Hematopoietic multipotent progenitor cell (in vitro differentiated cells): ENCODE measurements around the gene AGT. TPM values are rescaled to one million over a fixed set of nuclear protein-coding genes. Genes with fewer than 3 reads are reported as not detected.
"Not testable (repeated sequence)": the region's sequence is repeated elsewhere in the genome, so short reads cannot be mapped to it uniquely, and the experiment has no call there.

Experiments
- DNase-seq, 3 donors: peaks; one replicate each; pipeline ENCODE4 v3.0.0-alpha.2; 2011 to 2015; ENCODE audit warnings: low read depth in 2 of 3, low spot score in 2 of 3
- total RNA-seq: library from RNA; depleted of rRNA; stranded (reverse); fragments of >200 nt; gene quantifications from one replicate; pipeline ENCODE4 v1.2.3, GENCODE V29; 2012

AGT gene
- total RNA-seq, 1 donor, result not detected

DNA sequence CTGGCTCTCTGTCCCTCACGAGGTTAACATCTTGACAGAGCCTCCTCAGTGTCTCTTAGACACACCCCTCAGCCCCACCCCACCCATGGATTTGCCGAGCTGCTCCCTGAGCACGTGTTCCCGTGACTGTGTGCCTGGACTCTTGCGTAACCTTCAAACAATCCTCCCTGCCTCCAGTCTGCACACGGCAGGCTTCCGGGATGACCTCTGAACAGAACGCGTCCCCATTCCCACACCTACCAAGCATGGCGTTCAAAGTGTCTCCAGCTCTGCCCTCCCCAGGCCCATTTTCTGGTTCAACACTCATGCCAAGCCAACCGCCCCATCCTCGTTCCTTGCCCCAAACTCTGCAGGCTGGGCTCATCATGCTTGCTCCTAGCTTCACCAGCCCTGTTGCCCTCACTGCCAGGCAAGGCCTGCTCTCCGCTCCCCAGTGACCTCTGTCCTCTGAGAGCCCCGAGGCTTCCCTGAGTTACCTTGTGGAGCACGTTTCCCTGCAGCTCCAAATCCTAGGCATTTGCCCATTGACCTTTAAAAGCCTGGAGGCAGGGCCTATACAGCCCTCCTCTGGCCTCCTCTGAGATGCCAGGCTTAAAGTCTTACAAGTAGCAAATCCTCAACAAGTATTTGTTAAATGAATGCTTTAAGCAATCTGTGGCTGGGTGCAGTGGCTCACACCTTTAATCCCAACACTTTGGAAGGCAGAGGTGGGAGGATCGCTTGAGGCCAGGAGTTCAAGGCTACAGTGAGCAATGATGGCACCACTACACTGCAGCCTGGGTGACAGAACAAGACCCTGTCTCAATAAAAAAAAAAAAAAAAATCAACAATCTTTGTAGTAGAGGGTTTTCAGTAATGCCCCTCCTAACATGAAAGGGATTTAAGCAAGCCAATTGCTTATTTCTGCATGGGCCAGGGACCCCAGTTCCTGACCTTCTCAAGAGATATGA, 5.0 kb downstream of the AGT start:
- DNase-seq, result no peak

DNA sequence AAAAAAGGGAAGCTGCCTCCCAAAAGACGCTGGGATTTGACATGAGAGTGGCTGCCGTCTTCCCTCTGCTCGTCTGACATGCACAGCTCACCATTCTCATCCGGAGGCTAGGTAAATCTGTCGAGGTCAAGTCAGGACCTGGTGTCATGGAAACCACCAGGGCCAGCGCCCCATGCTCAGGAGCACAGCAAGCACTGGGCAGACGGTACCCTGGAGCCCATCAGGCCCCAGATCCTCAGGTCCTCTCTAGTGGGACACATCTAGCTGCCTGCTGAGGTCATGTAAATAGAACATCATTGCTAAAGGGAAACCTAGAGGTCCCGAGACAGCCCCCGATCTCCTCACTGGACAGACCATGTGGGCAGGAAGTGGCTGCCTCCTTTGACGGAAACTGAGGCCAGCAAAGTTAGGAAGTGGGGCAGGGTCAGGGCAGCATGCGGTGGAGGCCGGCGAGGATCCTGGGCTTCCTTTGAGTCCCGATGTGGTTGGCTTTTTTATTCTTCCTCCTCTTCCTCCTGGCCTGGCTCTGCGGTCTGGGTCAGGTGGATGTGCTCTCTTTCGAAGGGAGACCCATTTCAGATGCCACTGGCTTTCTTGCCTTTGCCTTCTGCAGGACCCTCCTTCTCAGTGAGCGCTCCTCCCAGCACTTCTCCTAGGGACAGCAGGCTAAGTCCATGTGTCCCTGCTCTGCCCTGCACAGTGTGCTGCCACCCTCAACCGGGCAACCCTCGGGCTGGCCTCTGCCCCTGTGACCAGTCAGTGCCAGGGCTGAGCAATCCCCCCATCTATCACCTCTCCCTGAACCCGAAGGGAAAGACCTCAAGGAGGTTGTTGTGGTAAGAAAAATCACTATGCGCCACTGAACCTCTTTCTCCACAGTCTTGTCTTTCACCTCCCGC, 5.9 kb downstream of the AGT start:
- no peak for DNase-seq

DNA sequence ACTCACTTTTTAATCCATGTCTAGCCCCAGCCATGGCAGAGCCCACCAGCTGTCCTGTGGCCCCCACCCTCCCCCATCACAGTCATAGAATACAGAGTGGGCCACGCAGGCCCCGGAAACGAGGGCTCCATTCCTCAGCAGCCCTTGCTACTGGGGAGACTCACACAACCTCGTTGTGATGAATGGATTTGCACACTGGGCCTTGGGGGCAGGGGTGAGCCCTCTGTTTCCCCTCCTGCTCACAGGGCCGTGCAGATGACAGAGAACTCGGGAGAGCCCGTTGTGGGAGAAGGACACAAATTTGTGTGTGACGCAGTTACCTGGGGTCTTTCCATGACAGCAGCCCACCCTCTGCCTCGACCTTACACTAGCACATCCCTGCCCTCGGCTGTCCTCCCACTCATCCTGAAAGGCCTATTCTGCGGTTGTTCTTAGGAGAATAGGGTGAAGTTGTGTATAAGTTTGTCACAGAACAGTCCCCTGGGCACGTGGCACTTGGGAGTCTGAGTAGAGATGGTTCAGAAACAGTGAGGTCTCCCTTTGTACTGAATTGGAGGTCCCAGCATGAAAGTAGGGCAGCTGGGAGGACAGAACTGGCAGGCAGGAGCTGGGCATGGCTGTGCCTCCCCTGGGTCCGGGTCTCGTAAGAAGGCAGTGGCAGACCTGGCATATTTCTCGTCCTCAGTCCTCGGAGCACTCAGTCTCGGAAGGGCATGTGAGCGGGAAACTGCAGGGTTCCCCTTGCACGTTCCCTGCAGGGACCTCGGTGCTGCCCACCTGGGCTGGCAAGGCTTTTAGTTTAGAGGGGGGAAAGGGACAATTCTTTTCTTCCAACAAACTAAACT, 6.8 kb downstream of the AGT start:
- DNase-seq, result no peak

DNA sequence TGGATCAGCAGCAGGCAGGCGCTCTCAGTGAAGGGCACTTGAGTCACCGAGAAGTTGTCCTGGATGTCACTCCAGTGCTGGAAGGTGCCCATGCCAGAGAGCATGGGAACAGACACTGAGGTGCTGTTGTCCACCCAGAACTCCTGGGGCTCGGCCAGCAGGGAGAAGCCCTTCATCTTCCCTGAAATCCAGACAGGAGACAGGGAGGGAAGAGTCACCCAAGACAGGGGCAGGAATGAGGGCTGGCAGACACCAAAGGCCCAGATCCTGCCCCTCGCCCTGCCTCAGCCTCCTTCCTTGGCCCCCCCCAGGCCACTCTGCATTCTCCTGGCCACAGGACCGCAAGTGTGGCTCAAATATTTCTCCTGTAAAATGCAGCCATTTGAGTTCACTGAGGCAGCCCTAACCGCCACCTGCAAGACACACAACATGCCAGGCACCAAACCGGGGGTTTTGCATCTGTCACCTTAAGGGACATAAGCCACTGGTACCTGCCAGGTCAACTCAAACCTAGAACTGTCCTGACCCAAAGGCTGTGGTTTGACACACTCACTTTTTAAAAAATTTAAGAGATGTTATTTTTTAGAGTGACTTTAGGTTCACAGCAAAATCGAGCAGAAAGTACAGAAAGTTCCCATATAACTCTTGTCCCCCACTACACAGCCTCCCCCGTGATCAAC, 7.8 kb downstream of the AGT start:
- no peak for DNase-seq

DNA sequence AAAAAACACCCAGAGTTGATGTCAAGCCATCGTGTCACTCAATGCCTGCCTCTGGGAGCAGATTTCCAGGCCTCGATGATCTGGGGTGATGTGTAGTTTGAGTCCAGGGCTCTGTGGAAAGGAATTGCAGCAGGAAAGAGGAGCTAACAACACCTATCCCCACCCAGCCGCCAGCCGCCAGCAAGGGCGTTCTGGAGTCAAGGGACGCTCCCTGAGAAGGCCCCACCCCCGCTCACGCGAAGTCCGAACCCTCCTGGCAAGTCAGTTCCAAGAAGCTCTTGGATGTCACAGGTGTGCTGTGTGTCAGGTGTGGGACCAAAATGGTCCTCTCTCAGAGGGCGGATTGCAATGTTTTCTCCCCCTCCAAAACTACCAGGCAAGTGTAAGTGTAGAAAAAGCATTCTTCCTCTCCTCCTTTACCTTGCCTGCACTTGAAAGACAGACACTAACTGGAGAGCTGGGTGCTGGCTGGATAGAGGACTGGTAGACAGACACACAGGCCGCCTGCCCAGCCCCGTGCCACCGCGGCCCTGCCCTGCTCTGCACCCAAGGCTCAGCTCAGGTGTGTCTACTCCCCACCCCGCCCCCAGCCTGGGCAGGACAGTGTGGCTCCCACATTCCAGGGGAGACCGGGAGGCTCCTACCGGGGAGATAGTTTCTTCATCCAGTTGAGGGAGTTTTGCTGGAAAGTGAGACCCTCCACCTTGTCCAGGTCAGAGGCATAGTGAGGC, 8.5 kb downstream of the AGT start:
- DNase-seq, result no peak

DNA sequence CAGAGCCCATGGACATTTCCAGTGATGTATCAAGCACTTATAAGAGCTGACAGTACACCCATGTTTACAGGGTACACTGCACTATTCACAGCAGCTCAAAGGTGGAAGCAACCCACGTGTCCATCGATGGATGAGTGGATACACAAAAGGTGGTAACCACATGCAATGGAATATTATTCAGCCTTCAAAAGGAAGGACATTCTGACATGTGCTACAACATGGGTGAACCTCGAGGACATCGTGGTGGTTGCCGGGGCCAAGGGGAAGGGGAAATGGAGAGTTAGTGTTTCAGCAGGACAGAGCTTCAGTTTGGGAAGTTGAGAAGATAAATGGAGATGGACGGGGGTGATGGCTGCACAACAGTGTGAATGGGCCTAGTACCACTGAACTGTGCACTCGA, 9.1 kb downstream of the AGT start:
- no peak for DNase-seq

DNA sequence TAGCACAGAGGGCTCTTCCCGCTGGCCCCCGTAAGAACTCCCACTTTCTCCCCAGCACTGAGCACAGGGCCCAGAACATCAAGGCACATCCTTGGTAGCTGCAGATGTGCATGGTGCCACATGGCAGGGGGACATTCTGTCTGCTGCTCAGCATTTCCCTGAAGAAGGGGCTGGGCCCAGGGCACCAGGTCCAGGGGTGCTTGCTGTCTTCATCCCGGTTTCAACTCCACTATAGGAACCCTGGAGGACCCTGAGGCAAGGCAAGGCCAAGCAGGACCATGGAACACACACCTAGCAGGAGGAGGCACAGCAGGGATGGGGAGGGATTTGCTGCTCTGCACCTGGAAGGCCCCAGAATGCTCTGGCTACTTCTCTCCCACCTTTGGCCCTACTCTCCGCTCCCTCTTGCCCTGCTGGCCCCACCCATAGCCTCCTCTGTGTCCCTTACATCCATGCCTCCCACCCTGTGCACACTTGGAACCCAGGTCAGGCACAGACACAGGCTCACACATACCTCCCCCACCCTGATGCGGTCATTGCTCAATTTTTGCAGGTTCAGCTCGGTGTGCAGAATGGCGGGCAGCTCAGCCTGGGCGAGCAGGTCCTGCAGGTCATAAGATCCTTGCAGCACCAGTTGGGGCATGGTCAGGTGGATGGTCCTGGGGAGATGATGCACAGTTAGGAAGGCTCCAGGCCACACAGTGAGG, 10.1 kb downstream of the AGT start:
- DNase-seq, result no peak

DNA sequence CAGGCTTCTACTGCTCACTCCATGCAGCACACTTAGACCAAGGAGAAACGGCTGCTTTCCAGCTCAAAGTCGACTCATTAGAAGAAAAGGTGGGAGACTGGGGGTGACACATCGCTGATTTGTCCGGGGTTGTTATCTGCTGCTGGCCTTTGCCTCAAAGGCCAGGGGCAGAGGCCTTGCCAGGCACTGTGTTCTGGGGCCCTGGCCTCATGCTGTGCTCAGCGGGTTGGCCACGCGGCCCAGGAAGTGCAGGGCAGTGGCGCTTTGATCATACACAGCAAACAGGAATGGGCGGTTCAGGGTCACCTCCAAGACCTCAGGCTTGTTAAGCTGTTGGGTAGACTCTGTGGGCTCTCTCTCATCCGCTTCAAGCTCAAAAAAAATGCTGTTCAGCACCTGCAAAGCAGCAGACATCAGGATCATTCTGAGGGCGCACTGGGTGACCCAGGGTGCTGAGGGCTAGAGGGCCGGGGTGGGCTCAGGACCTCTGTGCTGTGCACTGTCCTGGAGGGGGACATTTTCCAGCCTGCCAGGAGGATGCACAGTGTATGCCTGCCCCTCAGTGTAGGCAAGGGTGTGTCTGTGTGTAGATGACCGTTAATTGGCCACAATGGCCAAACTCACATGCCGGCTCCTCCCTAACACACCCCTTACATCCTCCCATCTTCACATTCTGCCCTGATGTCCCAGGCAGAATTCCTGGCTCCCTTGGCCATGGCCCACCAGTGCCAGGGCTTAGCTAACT, 10.8 kb downstream of the AGT start:
- DNase-seq, result no peak

DNA sequence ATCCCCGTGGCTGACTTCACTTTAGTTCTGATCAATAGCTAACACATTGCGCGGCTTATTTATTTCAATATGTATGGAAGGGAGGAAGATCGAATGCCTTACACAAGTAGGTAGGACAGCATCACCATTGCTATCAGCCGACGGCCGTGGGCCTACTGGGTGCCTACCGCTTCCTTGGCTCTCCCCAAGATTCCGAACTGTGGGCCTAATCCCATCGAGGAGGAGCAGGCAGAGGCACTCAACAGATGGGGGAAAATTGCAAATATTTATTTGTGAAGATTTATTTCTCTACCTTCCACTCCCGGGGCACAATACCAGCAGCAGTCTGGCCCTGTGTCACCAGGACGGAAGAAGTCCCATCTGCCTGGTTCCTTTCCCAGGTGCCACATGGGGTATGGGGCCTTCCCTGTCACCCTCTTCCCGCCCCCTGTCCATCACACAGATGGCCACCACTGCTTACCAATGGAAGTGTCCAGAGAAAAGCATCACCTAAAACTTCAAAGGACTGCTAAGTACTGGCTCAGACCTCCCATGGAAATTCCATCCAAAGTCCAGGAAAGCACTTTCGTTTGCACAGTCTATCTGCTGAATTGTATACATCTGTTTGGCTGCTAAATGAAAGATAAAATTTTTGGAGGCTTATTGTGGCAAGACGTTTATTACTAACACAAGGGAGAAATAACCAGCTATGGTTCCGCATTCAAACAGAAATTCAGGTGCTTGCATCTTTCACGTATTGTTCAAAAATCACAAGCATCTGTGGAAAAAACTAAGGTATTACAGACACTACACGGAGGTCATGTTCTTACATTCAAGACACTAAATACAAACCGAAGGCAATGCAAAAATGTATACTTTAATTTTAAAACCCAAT, 11.8 kb downstream of the AGT start:
- no peak for DNase-seq

DNA sequence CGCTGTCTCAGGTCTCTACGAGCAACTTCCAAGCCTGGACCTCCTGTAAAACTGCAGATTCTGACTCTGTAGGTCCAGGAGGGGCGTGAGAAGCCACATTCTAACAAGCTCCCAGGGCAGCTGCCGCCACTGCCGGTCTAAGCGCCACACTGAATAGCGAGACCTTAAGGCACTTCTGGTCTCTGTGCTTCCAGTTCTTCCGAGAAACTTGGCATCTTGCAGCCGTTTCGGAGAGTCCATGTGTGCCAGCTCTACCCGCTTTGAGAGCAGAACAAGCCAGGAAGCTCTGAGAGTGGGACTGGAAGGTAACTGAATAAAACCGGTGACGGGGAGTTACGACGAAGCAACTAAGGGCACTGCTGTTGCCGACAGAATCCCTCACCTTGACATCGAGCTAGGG, 12.5 kb downstream of the AGT start:
- no peak for DNase-seq

DNA sequence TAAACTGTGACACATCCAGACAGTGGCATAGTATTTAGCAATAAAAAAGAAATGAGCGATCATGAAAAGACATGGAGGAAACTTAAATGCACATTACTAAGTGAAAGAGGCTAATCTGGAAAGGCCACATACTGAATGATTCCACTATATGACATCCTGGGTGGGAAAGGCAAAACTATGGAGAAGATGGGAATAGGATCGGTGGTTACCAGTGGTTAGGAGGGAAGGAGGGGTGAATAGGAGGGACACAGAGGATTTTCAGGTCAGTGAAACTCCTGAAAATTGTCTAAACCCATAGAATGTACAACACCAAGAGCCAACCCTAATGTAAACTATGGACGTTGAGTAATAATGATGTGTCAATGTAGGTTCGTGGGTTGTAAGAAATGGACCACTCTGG, 13.8 kb downstream of the AGT start:
- no peak for DNase-seq

DNA sequence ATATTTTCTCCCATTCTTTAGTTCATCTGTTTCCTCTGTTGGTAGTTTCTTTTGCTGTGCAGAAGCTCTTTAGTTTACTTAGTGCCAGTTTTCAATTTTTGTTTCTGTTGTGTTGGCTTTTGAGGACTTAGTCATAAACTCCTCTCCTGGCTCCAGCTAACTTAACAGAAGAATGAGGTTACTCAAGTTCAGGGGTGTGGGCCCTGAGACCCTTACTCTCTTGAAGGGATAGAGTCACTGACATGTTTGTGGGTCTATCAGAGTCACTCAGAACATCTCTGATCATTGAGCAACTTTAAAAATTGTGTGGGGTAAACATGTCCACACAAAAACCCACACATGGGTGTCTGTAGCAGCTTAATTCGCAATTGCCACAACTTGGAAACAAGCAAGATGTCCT, 14.2 kb downstream of the AGT start:
- no peak for DNase-seq

DNA sequence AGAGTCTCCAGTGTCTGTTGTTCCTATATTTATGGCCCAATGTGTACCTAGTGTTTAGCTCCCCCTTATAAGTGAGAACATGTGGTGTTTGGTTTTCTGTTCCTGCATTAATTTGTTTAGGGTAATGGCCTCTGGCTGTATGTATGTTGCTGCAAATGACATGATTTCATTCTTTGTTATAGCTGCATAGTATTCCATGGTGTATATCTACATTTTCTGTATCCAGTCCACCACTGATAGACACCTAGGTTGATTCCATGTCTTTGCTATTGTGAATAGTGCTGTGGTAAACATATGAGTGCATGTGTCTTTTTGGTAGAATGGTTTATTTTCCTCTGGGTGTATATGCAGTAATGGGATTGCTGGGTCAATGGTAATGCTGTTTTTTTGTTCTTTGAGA, 15.0 kb downstream of the AGT start:
- not testable (repeated sequence) for DNase-seq

DNA sequence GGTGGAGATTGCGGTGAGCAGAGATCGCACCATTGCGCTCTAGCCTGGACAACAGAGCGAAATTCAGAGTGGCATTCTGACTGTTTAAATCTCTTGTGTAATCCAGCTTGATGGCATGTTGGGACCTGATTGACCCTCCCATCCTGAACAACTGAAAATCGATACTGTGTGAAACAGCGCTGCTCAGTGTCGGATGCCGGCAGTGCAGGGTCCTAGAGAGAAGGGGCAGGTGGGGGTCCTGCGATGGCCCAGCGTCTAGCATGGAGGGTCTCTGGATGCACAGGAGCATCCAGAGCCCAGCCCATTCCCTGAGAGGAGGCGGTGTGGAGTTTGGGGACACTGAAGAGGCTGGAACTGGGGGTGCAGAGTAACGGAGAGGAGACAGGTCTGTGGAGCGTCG, 15.8 kb downstream of the AGT start:
- no peak for DNase-seq

DNA sequence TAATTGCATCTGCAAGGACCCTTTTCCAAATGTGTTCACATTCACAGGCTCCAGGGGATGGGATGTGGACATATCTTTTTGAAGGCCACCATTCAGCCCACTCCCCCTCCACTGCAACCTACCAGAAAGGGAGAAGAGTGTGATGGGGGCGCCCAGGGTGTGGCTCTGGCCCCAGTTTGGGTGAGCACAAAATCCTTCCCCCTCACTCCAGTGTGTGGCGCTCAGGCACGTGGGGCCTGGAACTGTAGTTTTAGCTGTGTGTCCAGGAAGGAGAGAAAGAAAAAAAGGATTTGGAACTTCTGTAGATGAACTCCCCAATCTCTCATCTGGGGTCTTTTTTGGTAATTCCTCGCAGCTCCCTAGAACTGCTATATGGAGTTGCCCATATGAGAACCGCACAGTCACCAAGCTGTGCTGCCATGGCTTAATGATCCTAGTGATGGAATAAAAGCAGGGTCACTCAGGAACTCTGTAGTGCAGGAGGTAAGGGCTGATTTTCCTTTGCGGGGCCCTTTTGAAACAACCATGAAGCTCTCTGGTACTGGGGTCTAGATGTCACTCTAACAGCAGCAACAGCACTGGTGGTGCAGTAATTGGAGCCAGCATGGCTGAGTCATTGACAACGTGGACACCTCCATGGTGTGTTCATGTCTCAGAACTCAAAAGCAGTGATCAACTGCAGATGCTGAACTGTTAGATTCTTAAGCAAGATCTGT, 17.0 kb downstream of the AGT start:
- no peak for DNase-seq

DNA sequence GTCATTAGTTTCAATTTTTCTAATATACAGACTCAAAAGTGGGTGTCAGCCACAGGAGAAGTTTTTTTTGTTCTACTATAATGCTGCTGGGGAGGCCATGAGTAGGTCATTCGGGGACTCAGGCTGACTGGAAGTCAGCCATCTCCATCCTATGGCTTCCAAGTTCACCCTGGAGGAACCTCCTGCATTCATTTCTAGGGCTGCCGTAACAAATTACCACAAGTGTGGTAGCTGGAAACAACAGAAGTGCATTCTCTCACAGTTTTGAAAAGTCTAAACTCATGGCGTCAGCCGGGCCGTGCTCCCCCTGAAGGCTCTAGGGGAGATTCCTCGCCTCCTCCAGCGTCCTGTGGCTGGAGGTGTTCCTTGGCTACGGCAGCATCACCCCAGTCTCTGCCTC, 17.7 kb downstream of the AGT start:
- DNase-seq, result no peak

DNA sequence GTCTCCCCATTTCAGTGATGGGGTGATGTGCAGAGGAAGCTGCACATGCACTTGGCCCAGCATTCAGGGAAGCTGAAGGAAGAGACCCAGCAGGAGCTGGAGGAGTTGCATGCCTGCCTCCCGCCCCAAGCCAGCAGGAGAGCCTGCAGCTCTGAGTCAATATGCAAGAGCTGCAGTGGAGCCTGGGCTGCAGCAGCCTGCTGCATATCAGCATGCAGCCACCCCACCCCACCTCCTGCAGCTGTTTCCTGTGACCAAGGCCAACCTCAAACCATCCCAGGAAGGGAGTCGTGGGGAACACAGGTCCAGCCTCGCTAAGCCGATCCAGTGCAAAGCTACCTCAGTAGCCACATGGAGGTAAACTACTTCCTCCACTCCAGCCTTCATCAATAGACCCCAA, 18.9 kb downstream of the AGT start:
- no peak for DNase-seq
